ENCODE results near the gene NOP9. TPM values are rescaled to one million over a fixed set of nuclear protein-coding genes. Genes with fewer than 3 reads are reported as not detected.

NOP9 gene
- total and polyA plus RNA-seq, 2 experiments from 2014 or later: 2.7 to 15.7 TPM

DNA sequence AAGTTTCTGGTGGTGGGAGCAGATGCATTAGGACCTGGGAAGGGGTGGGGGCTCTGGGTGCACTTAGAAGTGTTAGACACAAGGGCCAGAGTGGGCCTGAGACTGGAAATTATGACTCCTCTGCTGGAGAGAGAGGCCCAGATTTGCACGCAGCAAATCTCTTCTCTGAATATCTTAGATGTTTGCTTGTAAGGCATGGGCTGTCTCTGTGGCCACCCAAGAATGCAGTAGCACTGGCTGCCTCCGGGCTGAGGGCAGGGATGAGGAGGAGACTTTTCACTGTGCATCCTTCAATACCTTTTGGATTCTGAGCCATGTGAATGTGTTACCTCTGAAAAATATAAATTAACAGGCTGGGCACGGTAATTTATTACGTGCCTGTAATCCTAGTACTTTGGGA lies 14.3 kb upstream of the NOP9 start:
- TF ChIP-seq, protein P1, sequence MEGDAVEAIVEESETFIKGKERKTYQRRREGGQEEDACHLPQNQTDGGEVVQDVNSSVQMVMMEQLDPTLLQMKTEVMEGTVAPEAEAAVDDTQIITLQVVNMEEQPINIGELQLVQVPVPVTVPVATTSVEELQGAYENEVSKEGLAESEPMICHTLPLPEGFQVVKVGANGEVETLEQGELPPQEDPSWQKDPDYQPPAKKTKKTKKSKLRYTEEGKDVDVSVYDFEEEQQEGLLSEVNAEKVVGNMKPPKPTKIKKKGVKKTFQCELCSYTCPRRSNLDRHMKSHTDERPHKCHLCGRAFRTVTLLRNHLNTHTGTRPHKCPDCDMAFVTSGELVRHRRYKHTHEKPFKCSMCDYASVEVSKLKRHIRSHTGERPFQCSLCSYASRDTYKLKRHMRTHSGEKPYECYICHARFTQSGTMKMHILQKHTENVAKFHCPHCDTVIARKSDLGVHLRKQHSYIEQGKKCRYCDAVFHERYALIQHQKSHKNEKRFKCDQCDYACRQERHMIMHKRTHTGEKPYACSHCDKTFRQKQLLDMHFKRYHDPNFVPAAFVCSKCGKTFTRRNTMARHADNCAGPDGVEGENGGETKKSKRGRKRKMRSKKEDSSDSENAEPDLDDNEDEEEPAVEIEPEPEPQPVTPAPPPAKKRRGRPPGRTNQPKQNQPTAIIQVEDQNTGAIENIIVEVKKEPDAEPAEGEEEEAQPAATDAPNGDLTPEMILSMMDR (IDR thresholded peaks at IDR 0.05; ENCODE audit: low read depth, low read length): no peak

GRCh38 chr14:24286996-24287395 lies 12.7 kb upstream of the NOP9 start:
- TF ChIP-seq, protein P1 (IDR thresholded peaks at IDR 0.05; ENCODE audit: low read depth, low read length): no peak
- H3K9me3 ChIP-seq (ENCODE audit: low read depth): no peaks in the 10 kb centered on the region
- H3K4me1 ChIP-seq (ENCODE audit: low read depth): no peaks in the 10 kb centered on the region
- no peak overlapping the region for H3K27ac ChIP-seq
- H3K4me3 ChIP-seq: no peak overlapping the region
- H3K36me3 ChIP-seq: peaks cover 3% of the 10 kb centered on the region
- no peak for DNase-seq (ENCODE audit: low read depth in 1 of 2, low spot score in 1 of 2)
- no peaks in the 10 kb centered on the region for H3K27me3 ChIP-seq

More for the DNA sequence above, 14.3 kb upstream of the NOP9 start:
- H3K4me1 ChIP-seq (ENCODE audit: low read depth): no peaks in the 10 kb centered on the region
- no peak overlapping the region for H3K4me3 ChIP-seq
- peaks cover 3% of the 10 kb centered on the region for H3K36me3 ChIP-seq
- H3K27ac ChIP-seq: no peak overlapping the region
- H3K27me3 ChIP-seq: no peaks in the 10 kb centered on the region
- DNase-seq (ENCODE audit: low read depth in 1 of 2, low spot score in 1 of 2): no peak
- H3K9me3 ChIP-seq (ENCODE audit: low read depth): no peaks in the 10 kb centered on the region

- no peak overlapping the region for H3K27ac ChIP-seq
- H3K9me3 ChIP-seq (ENCODE audit: low read depth): no peaks in the 10 kb centered on the region
- TF ChIP-seq, protein P1 (IDR thresholded peaks at IDR 0.05; ENCODE audit: low read depth, low read length): no peak
- no peak overlapping the region for H3K4me3 ChIP-seq
- DNase-seq (ENCODE audit: low read depth in 1 of 2, low spot score in 1 of 2): no peak
- peaks cover 3% of the 10 kb centered on the region for H3K36me3 ChIP-seq
- H3K4me1 ChIP-seq (ENCODE audit: low read depth): no peaks in the 10 kb centered on the region
- H3K27me3 ChIP-seq: no peaks in the 10 kb centered on the region
These were observed 9.9 kb upstream of the NOP9 start for GRCh38 chr14:24289649-24290280.

GRCh38 chr14:24290746-24291145 lies 8.9 kb upstream of the NOP9 start:
- H3K36me3 ChIP-seq: peaks cover 3% of the 10 kb centered on the region
- no peaks in the 10 kb centered on the region for H3K4me1 ChIP-seq (ENCODE audit: low read depth)
- no peak overlapping the region for H3K4me3 ChIP-seq
- TF ChIP-seq, protein P1 (IDR thresholded peaks at IDR 0.05; ENCODE audit: low read depth, low read length): no peak
- no peak overlapping the region for H3K27ac ChIP-seq
- DNase-seq (ENCODE audit: low read depth in 1 of 2, low spot score in 1 of 2): no peak
- H3K9me3 ChIP-seq (ENCODE audit: low read depth): no peaks in the 10 kb centered on the region
- H3K27me3 ChIP-seq: no peaks in the 10 kb centered on the region

DNA sequence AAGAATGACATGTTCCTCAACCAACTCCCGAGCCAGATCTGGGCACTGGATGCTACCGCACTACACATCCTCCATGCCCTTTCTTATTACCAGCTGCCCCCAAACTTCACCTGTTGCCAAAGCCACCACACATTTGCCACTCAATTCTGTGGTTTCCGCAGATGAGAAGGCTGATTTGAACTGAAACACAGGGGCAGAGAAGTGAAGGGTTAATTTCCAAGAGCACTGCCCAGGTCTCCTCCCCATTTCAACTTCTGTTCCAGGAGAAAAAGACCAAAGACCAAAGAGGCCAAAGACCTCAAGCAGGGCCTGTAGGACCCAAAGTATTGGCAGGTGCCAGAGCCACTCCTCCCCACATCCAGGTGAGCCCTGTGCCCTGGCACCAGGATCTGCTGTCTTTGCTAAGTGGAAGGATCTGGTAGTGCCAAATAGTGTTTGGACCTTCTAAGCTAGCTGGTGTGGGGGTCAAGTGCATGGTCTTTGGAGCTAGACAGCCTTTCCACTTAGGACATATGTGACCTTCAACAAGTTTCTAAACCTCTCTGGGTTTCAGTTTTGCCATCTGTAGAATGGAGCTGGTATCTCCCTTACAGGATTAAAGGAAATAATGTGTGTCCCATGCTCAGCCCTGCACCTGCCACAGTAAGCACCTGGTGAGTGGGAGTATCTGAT lies 8.1 kb upstream of the NOP9 start:
- H3K4me1 ChIP-seq (ENCODE audit: low read depth): no peaks in the 10 kb centered on the region
- DNase-seq (ENCODE audit: low read depth in 1 of 2, low spot score in 1 of 2): no peak
- no peak overlapping the region for H3K27ac ChIP-seq
- TF ChIP-seq, protein P1 (IDR thresholded peaks at IDR 0.05; ENCODE audit: low read depth, low read length): no peak
- no peaks in the 10 kb centered on the region for H3K9me3 ChIP-seq (ENCODE audit: low read depth)
- H3K27me3 ChIP-seq: no peaks in the 10 kb centered on the region
- H3K4me3 ChIP-seq: no peak overlapping the region
- H3K36me3 ChIP-seq: peaks cover 3% of the 10 kb centered on the region

Data from cardiac muscle cell (in vitro differentiated cells and primary cell).